DND-41 (cell line): ENCODE data around the gene CEP152.

Experiments used
- CTCF ChIP-seq: IDR thresholded peaks from 2 replicates; pipeline ENCODE4 v1.5.1; 2012; ENCODE audit warnings: borderline replicate concordance, low read length, moderate library complexity, mild to moderate bottlenecking; ENCODE audit not compliant: poor library complexity, severe bottlenecking; ENCODE audit errors: extremely low read depth
- EZH2 ChIP-seq: IDR thresholded peaks from 3 replicates; pipeline ENCODE4 v1.6.1; 2012; ENCODE audit warnings: borderline replicate concordance, low read depth, mild to moderate bottlenecking, moderate library complexity, low read length, inconsistent platforms; ENCODE audit not compliant: severe bottlenecking

DNA sequence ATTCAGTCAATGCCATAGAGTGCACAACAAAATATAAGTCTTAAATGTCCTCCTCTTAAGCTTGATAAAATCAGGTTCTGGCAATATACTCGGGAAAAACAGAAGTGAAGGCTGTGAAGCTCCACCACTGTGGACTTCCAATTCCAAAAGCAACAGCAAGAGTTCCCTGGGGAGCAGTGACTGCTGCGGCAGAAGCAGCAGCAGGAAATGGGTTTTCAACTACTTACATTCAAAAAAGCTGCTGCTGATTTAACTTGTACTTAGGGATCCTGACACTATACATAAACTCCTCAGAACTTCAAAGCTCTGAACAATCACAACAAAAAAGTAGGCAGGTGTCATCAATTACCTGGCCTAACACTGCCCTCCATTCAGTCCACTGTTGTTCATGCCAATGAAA, 4.7 kb downstream of the CEP152 start:
- no peak for TF ChIP-seq CTCF
- no peak for TF ChIP-seq EZH2
